Motor neuron (in vitro differentiated cells): ENCODE results near the gene CCL8. TPM values are rescaled to one million over a fixed set of nuclear protein-coding genes. Genes with fewer than 3 reads are reported as not detected.

Source experiments
- ATAC-seq, 8 experiments: fragments of 200-7000 bp; cut with Tn5 transposase; replicated peaks in 6 of 8; 2 replicates each; pipeline ENCODE4 v1.8.0; 2021; ENCODE audit warnings: mild to moderate bottlenecking in 8 of 8, moderate library complexity in 8 of 8
- H3K27ac ChIP-seq, 2 donors: fragments of 250-450 bp; sonication (Bioruptor Pico); 2 replicates each; pipeline ENCODE4 v1.9.0; 2021; ENCODE audit warnings: antibody characterized with exemption in 2 of 2, mild to moderate bottlenecking in 2 of 2, moderate library complexity in 1 of 2
- H3K4me1 ChIP-seq, 2 donors: fragments of 250-450 bp; sonication (Bioruptor Pico); replicated peaks in 1 of 2; 2 replicates each; pipeline ENCODE4 v1.6.1; 2021; ENCODE audit warnings: antibody characterized with exemption in 2 of 2, mild to moderate bottlenecking in 2 of 2, moderate library complexity in 1 of 2
- H3K4me3 ChIP-seq, 5 donors: fragments of 250-450 bp; sonication (Bioruptor Pico); 2 replicates each; pipeline ENCODE4 v1.9.0; 2021; ENCODE audit warnings: antibody characterized with exemption in 5 of 5, mild to moderate bottlenecking in 5 of 5, moderate library complexity in 4 of 5
- WGBS, 10 experiments: fragments of 450-650 bp; shearing (Covaris generic); methylation state at CpG; one replicate each; pipeline ENCODE4 v1.0.0; 2022; 5-methylcytosine and 5-hydroxymethylcytosine counted together
- in situ Hi-C, 9 experiments: fragments of 400-800 bp; cut with MboI; loops; one replicate each; pipeline ENCODE4 v1.15.0; 2021; ENCODE audit warnings: low sequenced_read_pairs in 9 of 9, low pct_unique_long_range_greater_than_20kb in 2 of 9; ENCODE audit not compliant: unreplicated experiment in 9 of 9
- total RNA-seq, 8 experiments: library from RNA; unstranded; fragments of 300-600 nt; gene quantifications; 2 replicates each; pipeline versions ENCODE4 v1.2.3 to v1.2.4, GENCODE V29; 2022

CCL8 gene
- total RNA-seq, 8 experiments from 2014 or later, result 0.25 to 0.35 (median 0.31) TPM; not detected in 5

GRCh38 chr17:34361478-34362061 lies 42.3 kb downstream of the CCL8 start:
- in situ Hi-C loops, result loop anchor here in 7 of 9 experiments (5.0 to 25.0 kb wide), 5 partner anchors 149 to 574 kb away; no protein-coding TSS in a partner anchor
- H3K4me3 ChIP-seq, result no peak overlapping the region
- no peak overlapping the region for H3K27ac ChIP-seq
- 0 to 27% (median 15%) methylated on average over 1 to 7 of the region's 8 CpGs for WGBS, 10 experiments
- peak; percentile 89 to 99 (median 98) for ATAC-seq
- no peaks in the 10 kb centered on the region for H3K4me1 ChIP-seq

DNA sequence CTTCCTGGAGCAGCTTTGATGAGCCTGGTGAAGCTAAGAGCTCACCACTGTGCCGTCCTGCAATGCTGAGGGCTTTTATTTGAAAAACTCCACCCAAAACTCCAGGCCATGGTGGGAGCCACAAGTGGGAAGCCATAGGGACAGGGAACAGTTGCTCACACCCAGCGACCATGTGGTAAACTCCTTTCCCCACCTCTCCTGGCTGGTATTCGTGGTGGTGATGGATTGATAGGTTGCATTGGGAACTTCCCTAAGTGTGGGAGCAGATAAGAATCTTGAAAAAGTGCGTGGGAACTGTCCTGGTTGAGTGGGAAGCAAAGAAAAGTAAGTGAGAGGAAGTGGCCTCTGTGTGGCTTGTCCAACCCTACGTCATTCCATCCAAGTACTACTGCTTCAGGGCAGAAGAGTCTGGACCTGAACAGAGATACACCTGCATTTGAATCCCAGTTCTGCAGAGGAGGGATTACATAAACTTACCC lies 44.0 kb downstream of the CCL8 start, which contains the start of gene CCL1:
TSS of gene CCL1 (minus strand) at position 51 of the 479 bp plus-strand sequence. CDS start 72 bp downstream, outside the sequence.
- H3K4me1 ChIP-seq, result no peaks in the 10 kb centered on the region
- in situ Hi-C loops, result loop anchor here in 7 of 9 experiments (5.0 to 25.0 kb wide), 5 partner anchors 151 to 576 kb away; no protein-coding TSS in a partner anchor
- H3K4me3 ChIP-seq, result no peak within 1 kb of the TSS
- H3K27ac ChIP-seq, result no peak within 1 kb of the TSS
- no peak for ATAC-seq
- WGBS, 10 experiments, result 0 to 47% (median 28%) methylated on average over 1 to 4 of the region's 5 CpGs; no CpG with 5 or more reads in 1 of the 10 experiments

DNA sequence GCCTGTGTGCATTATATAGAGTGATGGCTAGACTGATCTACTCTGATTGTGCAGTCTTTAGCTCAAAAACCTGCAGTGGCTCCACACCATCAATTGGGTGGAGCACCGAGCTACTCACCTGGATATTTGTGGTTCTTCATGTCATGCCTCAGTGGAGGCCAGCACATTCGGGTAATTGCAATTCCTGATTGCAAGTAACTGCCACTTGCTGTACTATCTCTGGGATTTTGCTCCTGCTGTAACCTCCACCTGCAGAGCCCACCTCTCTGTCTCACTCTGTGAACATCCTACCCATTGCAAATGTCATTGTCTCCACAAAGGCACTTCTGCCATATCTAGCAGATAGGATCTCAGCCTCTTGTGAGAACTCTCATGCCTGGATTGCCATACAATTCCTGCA lies 45.5 kb downstream of the CCL8 start:
- WGBS, 10 experiments, result 19 to 100% (median 60%) methylated on average over 1 to 2 of the region's 2 CpGs; no CpG with 5 or more reads in 2 of the 10 experiments
- Histone ChIP-seq H3K4me1 (no peaks in the 10 kb centered on the region), H3K27ac (no peak overlapping the region), H3K4me3 (no peak overlapping the region)
- in situ Hi-C loops, result loop anchor here in 7 of 9 experiments (5.0 to 25.0 kb wide), 5 partner anchors 152 to 577 kb away; no protein-coding TSS in a partner anchor
- ATAC-seq, result no peak

DNA sequence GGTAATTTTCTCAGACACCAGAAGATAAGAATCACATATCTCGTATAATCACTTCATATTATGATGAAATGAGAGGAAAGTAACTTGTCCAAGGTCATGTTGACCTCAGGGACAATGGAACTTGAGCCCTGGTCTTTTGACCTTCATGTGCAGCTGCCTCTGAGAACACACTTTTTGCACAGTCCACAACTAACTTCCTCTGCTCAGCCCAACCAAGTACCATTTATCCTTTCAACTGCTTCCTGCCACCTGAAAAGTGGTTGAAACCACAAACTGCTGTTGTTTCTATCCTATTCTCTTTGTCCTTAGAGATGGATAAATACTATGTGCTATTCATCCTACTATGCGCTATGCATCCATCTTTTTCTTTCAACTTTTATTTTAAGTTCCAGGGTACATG lies 46.1 kb downstream of the CCL8 start:
- H3K4me1 ChIP-seq, result no peaks in the 10 kb centered on the region
- 40 to 80% (median 65%) methylated on average over 1 to 2 of the region's 2 CpGs; no CpG with 5 or more reads in 1 of the 10 experiments for WGBS, 10 experiments
- no peak overlapping the region for H3K27ac ChIP-seq
- ATAC-seq, result no peak
- in situ Hi-C loops, result loop anchor here in 6 of 9 experiments (10.0 to 25.0 kb wide), 4 partner anchors 153 to 578 kb away; no protein-coding TSS in a partner anchor
- no peak overlapping the region for H3K4me3 ChIP-seq

DNA sequence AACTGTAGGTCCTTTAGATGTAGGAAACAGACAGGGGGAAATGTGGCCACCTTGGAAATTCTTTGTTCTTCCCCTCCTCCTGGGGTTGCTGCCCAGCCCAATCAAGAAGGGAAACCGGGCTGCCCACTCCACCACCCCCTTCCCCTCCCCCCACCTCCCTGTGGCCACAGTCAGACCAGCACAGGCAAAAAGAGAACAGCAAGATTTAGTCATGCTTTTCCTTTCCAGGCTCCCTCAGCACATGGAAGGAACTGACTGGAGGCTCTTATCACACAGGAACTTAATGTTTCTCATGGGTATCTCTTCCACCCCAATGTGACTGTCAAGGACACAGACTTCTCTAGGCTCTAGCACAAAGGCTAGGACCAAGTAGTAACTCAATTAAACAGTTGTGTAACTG lies 46.8 kb downstream of the CCL8 start:
- ATAC-seq, result no peak
- WGBS, 10 experiments, result 33% methylated on average over 1 of the region's 1 CpG; no CpG with 5 or more reads in 9 of the 10 experiments
- H3K27ac ChIP-seq, result no peak overlapping the region
- no peak overlapping the region for H3K4me3 ChIP-seq
- in situ Hi-C loops, result loop anchor here in 6 of 9 experiments (10.0 to 25.0 kb wide), 4 partner anchors 154 to 579 kb away; no protein-coding TSS in a partner anchor
- no peaks in the 10 kb centered on the region for H3K4me1 ChIP-seq

- 0 to 88% (median 59%) methylated on average over 1 to 3 of the region's 4 CpGs; no CpG with 5 or more reads in 2 of the 10 experiments for WGBS, 10 experiments
- no peak overlapping the region for H3K27ac ChIP-seq
- in situ Hi-C loops, result loop anchor here in 6 of 9 experiments (10.0 to 25.0 kb wide), 4 partner anchors 154 to 579 kb away; no protein-coding TSS in a partner anchor
- no peaks in the 10 kb centered on the region for H3K4me1 ChIP-seq
- no peak for ATAC-seq
- H3K4me3 ChIP-seq, result no peak overlapping the region
Measured at GRCh38 chr17:34366529-34367107, 47.4 kb downstream of the CCL8 start.

DNA sequence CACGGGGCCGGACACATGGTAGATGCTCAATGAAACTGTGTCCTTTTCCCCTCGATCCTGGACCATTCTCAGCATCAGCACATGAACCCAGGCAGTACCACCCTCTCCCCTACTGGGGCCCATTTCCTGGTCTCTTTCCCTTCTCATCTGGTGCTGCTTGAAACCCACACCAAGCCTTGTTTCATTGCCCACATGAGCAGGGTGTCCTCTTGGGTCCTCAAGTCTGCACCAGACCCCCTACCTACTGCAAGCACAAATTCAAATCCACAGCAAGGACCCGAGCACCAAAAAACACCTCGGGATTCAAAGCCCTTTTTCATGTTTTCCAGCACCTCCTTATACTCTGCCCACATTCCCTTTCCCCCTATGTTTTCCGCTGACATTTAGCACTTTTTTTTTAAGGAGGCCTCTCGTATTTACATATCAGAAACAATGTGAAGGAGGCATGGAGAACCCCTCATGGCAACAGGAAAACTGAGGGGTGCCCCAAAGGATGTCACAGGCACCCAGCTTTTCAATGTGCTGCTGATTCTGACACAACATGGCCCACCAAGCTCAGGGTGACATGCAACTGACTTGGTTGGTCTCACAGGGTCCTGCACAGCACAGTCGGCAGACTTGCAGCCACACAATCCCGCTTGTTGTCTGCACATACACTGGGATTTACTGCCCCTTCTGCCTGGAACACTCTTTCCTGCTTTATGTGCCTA lies 48.4 kb downstream of the CCL8 start:
- 20 to 100% (median 43%) methylated on average over 1 to 5 of the region's 9 CpGs; no CpG with 5 or more reads in 1 of the 10 experiments for WGBS, 10 experiments
- H3K4me3 ChIP-seq, result no peak overlapping the region
- no peaks in the 10 kb centered on the region for H3K4me1 ChIP-seq
- H3K27ac ChIP-seq, result no peak overlapping the region
- in situ Hi-C loops, result loop anchor here in 6 of 9 experiments (10.0 to 25.0 kb wide), 4 partner anchors 155 to 580 kb away; no protein-coding TSS in a partner anchor
- ATAC-seq, result no peak

DNA sequence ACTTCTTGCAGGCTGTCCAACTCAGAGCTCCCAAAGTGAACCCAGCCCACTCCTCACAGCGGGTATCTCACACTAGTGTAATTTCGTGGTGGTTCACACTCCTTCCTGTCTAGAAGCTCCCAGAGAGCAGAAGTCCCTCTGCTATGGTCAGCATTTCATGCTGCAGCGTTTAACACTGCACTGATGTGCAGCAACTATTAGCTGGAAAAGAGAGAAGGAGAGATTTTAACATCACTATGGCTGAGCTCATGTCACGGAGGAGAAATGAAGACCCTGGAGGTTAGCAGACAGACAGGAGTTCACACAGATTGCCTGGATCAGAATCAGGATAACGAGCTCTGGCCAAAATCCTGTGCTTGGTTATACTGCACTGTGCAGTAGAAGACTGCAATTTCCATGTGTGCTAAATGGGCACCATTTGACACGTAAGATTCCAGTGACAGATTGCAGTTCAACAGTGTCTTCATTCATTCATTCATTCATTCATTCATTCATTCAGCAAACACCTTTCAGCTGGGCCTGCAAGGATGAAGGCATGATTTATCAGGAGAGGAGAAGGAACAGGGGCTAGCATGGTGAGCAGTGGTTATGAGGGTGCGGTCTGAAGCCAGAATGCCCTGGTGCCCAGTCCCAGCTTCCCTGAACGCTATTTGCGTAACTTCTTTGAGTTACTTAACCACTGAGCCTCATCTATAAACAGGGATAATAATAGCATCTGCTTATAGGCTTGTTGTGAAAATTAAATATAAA lies 49.1 kb downstream of the CCL8 start:
- in situ Hi-C loops, result loop anchor here in 6 of 9 experiments (10.0 to 25.0 kb wide), 4 partner anchors 156 to 581 kb away; no protein-coding TSS in a partner anchor
- 24 to 100% (median 70%) methylated on average over 1 to 5 of the region's 9 CpGs; no CpG with 5 or more reads in 2 of the 10 experiments for WGBS, 10 experiments
- H3K27ac ChIP-seq, result no peak overlapping the region
- ATAC-seq, result no peak
- no peaks in the 10 kb centered on the region for H3K4me1 ChIP-seq
- no peak overlapping the region for H3K4me3 ChIP-seq

- Histone ChIP-seq H3K4me3 (no peak overlapping the region), H3K4me1 (no peaks in the 10 kb centered on the region), H3K27ac (no peak overlapping the region)
- no peak for ATAC-seq
- 25 to 100% (median 45%) methylated on average over 1 to 4 of the region's 4 CpGs; no CpG with 5 or more reads in 3 of the 10 experiments for WGBS, 10 experiments
- in situ Hi-C loops, result loop anchor here in 6 of 9 experiments (10.0 to 25.0 kb wide), 4 partner anchors 157 to 582 kb away; no protein-coding TSS in a partner anchor
Measured at GRCh38 chr17:34368946-34369500, 49.8 kb downstream of the CCL8 start.

GRCh38 chr17:34369571-34369970 lies 50.3 kb downstream of the CCL8 start:
- Histone ChIP-seq H3K4me1 (no peaks in the 10 kb centered on the region), H3K27ac (no peak overlapping the region), H3K4me3 (no peak overlapping the region)
- ATAC-seq, result no peak
- WGBS, 10 experiments, result 20 to 70% (median 49%) methylated on average over 1 to 3 of the region's 3 CpGs; no CpG with 5 or more reads in 6 of the 10 experiments
- in situ Hi-C loops, result loop anchor here in 6 of 9 experiments (10.0 to 25.0 kb wide), 4 partner anchors 157 to 582 kb away; no protein-coding TSS in a partner anchor

- in situ Hi-C loops, result loop anchor here in 4 of 9 experiments (25.0 kb wide), 3 partner anchors 158 to 583 kb away; no protein-coding TSS in a partner anchor
- ATAC-seq, result no peak
- H3K27ac ChIP-seq, result no peak overlapping the region
- WGBS, 10 experiments, result 48 to 100% (median 80%) methylated on average over 1 to 4 of the region's 5 CpGs; no CpG with 5 or more reads in 5 of the 10 experiments
- H3K4me3 ChIP-seq, result no peak overlapping the region
- no peaks in the 10 kb centered on the region for H3K4me1 ChIP-seq
Measured at GRCh38 chr17:34370376-34370996, 51.3 kb downstream of the CCL8 start.
